ENCODE data around the gene ERICH2. TPM values are rescaled to one million over a fixed set of nuclear protein-coding genes. Genes with fewer than 3 reads are reported as not detected.

ERICH2 gene
- total RNA-seq, 2 donors from 2014 or later = 0.73 TPM; not detected in 1

DNA sequence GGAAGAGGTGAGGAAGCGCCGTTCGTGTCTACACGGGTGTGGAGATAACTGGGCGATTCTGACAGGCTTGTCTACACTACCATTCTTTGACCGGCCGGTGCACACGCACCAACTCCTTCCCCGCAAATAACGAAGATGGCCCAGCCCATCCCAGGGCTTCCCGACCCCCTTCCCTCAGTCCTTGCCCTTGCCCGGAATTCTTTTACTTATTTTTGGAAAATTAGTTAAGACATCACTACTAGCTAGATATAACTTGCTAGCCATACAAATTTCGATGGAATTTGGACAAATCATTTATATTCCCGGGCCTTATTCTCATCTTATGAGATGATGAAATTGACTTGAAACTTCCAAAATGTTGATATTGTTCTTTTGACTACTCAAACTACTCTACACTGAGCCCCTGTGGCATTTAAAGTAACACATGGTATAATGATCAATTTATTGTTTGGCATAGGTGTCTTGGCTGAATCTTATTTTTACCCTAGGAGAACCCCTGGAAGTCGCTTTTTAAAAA, 1.3 kb downstream of the ERICH2 start:
- H3K27me3 ChIP-seq (replicated peaks; ENCODE audit: insufficient read depth) = no peaks in the 10 kb centered on the region
- H3K4me3 ChIP-seq = peak overlapping the region; percentile 66 to 69
- TF ChIP-seq POLR2A (IDR thresholded peaks at IDR 0.05) (no peak), POLR2AphosphoS5 (IDR thresholded peaks at IDR 0.05) (no peak)
- TF ChIP-seq, protein P1, sequence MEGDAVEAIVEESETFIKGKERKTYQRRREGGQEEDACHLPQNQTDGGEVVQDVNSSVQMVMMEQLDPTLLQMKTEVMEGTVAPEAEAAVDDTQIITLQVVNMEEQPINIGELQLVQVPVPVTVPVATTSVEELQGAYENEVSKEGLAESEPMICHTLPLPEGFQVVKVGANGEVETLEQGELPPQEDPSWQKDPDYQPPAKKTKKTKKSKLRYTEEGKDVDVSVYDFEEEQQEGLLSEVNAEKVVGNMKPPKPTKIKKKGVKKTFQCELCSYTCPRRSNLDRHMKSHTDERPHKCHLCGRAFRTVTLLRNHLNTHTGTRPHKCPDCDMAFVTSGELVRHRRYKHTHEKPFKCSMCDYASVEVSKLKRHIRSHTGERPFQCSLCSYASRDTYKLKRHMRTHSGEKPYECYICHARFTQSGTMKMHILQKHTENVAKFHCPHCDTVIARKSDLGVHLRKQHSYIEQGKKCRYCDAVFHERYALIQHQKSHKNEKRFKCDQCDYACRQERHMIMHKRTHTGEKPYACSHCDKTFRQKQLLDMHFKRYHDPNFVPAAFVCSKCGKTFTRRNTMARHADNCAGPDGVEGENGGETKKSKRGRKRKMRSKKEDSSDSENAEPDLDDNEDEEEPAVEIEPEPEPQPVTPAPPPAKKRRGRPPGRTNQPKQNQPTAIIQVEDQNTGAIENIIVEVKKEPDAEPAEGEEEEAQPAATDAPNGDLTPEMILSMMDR (IDR thresholded peaks at IDR 0.05) = no peak
- no peaks in the 10 kb centered on the region for H3K4me1 ChIP-seq (replicated peaks)
- peak overlapping the region; percentile 70 to 75 for H3K27ac ChIP-seq
- no peak for DNase-seq (ENCODE audit: low spot score)
- no peaks in the 10 kb centered on the region for H3K36me3 ChIP-seq
- intact Hi-C loops (cut with DNase I) = no loop called here
- 12% methylated on average over 15 of the region's 15 CpGs for WGBS
- H3K9me3 ChIP-seq = no peaks in the 10 kb centered on the region

DNA sequence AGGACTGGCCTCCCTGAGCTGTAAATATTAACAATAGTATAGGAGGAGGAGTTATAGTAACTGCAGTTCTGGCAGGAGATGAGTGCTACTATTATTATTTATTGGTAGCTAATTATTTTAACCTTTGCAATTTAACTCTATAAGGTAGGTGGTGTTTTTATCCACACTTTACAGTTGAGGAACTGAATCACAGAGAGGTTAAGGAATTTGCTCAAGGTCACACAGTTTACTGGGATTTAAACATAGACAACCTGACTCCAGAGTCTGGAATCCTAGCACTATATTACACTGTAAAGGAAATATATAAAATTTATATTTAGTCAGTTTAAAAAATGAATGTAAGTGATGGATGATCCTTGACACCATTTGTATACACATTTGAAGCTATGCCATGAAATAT, 2.1 kb downstream of the ERICH2 start:
- TF ChIP-seq POLR2AphosphoS5 (IDR thresholded peaks at IDR 0.05) (no peak), POLR2A (IDR thresholded peaks at IDR 0.05) (no peak)
- TF ChIP-seq, protein P1 (IDR thresholded peaks at IDR 0.05) = no peak
- H3K4me3 ChIP-seq = no peak overlapping the region
- no peaks in the 10 kb centered on the region for H3K36me3 ChIP-seq
- intact Hi-C loops (cut with DNase I) = no loop called here
- no peak overlapping the region for H3K27ac ChIP-seq
- H3K9me3 ChIP-seq = no peaks in the 10 kb centered on the region
- no peaks in the 10 kb centered on the region for H3K4me1 ChIP-seq (replicated peaks)
- no peak for DNase-seq (ENCODE audit: low spot score)
- no peaks in the 10 kb centered on the region for H3K27me3 ChIP-seq (replicated peaks; ENCODE audit: insufficient read depth)

DNA sequence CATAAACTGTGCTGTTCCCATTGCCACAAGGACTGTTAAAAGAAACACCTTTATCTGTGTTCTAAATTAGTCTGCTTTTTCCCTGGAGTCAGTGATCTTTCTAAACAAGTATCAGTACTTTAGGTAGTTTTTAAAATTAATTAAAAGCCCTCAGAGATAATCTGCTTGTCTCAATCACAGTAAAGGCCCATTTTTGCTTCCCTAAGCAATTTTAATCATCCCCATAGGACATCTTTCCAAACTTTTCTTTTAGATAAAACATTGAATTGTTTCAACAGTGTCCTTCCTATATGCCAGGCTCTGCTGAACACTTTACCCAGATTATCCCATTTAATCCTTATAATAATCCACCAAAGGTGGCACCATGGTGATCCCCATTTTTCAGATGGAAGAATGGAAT, 3.9 kb downstream of the ERICH2 start:
- Histone ChIP-seq H3K4me1 (replicated peaks) (no peaks in the 10 kb centered on the region), H3K27ac (no peak overlapping the region), H3K4me3 (no peak overlapping the region), H3K36me3 (no peaks in the 10 kb centered on the region), H3K27me3 (replicated peaks; ENCODE audit: insufficient read depth) (no peaks in the 10 kb centered on the region), H3K9me3 (no peaks in the 10 kb centered on the region)
- TF ChIP-seq, protein P1 (IDR thresholded peaks at IDR 0.05) = no peak
- TF ChIP-seq POLR2AphosphoS5 (IDR thresholded peaks at IDR 0.05) (no peak), POLR2A (IDR thresholded peaks at IDR 0.05) (no peak)
- no peak for DNase-seq (ENCODE audit: low spot score)
- intact Hi-C loops (cut with DNase I) = no loop called here

DNA sequence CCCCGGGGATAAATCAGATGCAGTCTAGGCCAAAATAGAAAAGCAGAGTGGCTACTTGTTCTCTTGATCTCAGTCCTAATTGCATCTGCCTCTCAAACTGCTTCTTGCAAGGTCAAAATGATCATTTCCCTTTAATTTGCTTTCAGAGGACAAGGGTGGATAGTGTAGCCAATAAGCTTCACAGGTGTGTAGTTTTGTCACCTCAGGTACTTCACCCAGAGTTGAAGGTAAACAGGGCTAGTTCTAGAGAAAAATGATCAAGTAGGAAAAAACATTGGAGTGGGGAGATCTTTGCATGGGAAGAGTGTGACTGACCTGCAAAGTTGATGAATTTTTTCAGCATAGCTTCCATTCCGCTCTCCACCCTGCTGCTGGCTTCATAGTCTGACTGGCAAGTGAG, 8.7 kb downstream of the ERICH2 start:
- DNase-seq (ENCODE audit: low spot score) = no peak
- Histone ChIP-seq H3K4me1 (replicated peaks) (no peaks in the 10 kb centered on the region), H3K27me3 (replicated peaks; ENCODE audit: insufficient read depth) (no peaks in the 10 kb centered on the region), H3K4me3 (no peak overlapping the region), H3K27ac (no peak overlapping the region), H3K36me3 (no peaks in the 10 kb centered on the region), H3K9me3 (no peaks in the 10 kb centered on the region)
- TF ChIP-seq POLR2AphosphoS5 (IDR thresholded peaks at IDR 0.05) (no peak), POLR2A (IDR thresholded peaks at IDR 0.05) (no peak)
- TF ChIP-seq, protein P1 (IDR thresholded peaks at IDR 0.05) = no peak
- WGBS = 66% methylated on average over 2 of the region's 2 CpGs
- intact Hi-C loops (cut with DNase I) = no loop called here

DNA sequence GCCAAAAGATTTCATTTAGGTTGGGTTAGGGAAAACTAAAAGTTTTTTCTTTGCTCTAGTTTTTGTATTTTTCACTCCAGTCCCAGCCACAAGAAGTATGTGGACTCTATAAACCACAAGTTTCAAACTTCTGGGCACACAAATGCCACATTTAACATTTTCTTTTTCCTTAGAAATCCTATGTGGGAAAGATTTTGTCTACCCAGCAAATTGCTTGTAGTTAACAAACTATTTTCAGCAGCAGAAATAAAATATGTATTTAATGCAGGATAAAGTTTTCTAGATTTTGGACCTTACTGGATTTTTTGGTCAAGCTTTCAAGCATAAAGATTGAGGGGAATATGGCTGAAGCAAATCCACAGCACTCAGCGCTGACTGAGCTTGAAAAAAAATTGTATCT, 9.1 kb downstream of the ERICH2 start:
- no peak for DNase-seq (ENCODE audit: low spot score)
- no peaks in the 10 kb centered on the region for H3K36me3 ChIP-seq
- H3K27ac ChIP-seq = no peak overlapping the region
- no peaks in the 10 kb centered on the region for H3K27me3 ChIP-seq (replicated peaks; ENCODE audit: insufficient read depth)
- intact Hi-C loops (cut with DNase I) = no loop called here
- H3K4me3 ChIP-seq = no peak overlapping the region
- H3K4me1 ChIP-seq (replicated peaks) = no peaks in the 10 kb centered on the region
- WGBS = 90% methylated on average over 1 of the region's 1 CpG
- TF ChIP-seq POLR2AphosphoS5 (IDR thresholded peaks at IDR 0.05) (no peak), POLR2A (IDR thresholded peaks at IDR 0.05) (no peak)
- TF ChIP-seq, protein P1 (IDR thresholded peaks at IDR 0.05) = no peak
- H3K9me3 ChIP-seq = no peaks in the 10 kb centered on the region
